Loucy (cell line): Measurements from ENCODE around the gene RABGAP1.

Experiments
- CTCF ChIP-seq: fragments of 200-600 bp; sonication (generic); conservative IDR thresholded peaks from 2 replicates; pipeline ENCODE4 v1.5.1; 2014; ENCODE audit warnings: mild to moderate bottlenecking, antibody characterized with exemption, low read length
- EZH2phosphoT487 ChIP-seq: fragments of 200-600 bp; IDR thresholded peaks from 2 replicates; pipeline ENCODE4 v1.6.1; 2018; ENCODE audit warnings: antibody characterized with exemption, mild to moderate bottlenecking, moderate library complexity, borderline replicate concordance

- TF ChIP-seq CTCF (no peak), EZH2phosphoT487 (no peak)
Observed at GRCh38 chr9:122944960-122945888, 4.4 kb downstream of the RABGAP1 start.
